Gastroesophageal sphincter (tissue), 4 donors: Measurements from ENCODE around the gene ZNF681. TPM values are rescaled to one million over a fixed set of nuclear protein-coding genes. Genes with fewer than 3 reads are reported as not detected.

Experiments
- ATAC-seq: fragments of 150-250 bp; one replicate; pipeline ENCODE4 v1.9.1; 2016; ENCODE audit warnings: mild to moderate bottlenecking, moderate library complexity
- H3K27ac ChIP-seq, 4 donors: fragments of 200-600 bp; sonication (generic) in 3 of 4; 1 replicate in 3 of 4; 2 replicates in 1 of 4; pipeline ENCODE4 v1.5.1; 2016 to 2019
- H3K27me3 ChIP-seq: fragments of 200-600 bp; sonication (generic); one replicate; pipeline ENCODE4 v1.5.1; 2019
- H3K36me3 ChIP-seq, 2 donors: fragments of 200-600 bp; sonication (generic); one replicate each; pipeline ENCODE4 v1.5.1; 2019; ENCODE audit warnings: control low read depth in 1 of 2
- H3K4me1 ChIP-seq, 3 donors: fragments of 200-600 bp; sonication (generic); 1 replicate in 2 of 3; 2 replicates in 1 of 3; pipeline ENCODE4 v1.5.1; 2016 to 2019; ENCODE audit warnings: control low read depth in 2 of 3
- H3K4me3 ChIP-seq, 2 donors: fragments of 200-600 bp; sonication (generic); one replicate each; pipeline ENCODE4 v1.5.1; 2019; ENCODE audit warnings: mild to moderate bottlenecking in 1 of 2, moderate library complexity in 1 of 2
- H3K9me3 ChIP-seq, 3 donors: fragments of 200-600 bp; sonication (generic); one replicate each; pipeline ENCODE4 v1.5.1; 2017 to 2019; ENCODE audit warnings: control low read depth in 2 of 3
- CTCF ChIP-seq, 4 experiments: fragments of 200-600 bp in 2 of 4; fragments of 450-650 bp in 2 of 4; sonication (generic) in 1 of 4; IDR thresholded peaks; one replicate each; pipeline ENCODE4 v1.5.1; 2017 to 2019; ENCODE audit warnings: antibody characterized with exemption in 4 of 4, mild to moderate bottlenecking in 2 of 4, moderate library complexity in 2 of 4
- EP300 ChIP-seq: sonication (generic); formaldehyde crosslinking; IDR thresholded peaks from one replicate; pipeline ENCODE4 v1.6.1; 2017; ENCODE audit warnings: antibody characterized with exemption, mild to moderate bottlenecking
- POLR2A ChIP-seq, 2 donors: fragments of 450-650 bp; IDR thresholded peaks; one replicate each; pipeline ENCODE4 v1.6.1; 2017; ENCODE audit warnings: antibody characterized with exemption in 2 of 2, mild to moderate bottlenecking in 2 of 2, moderate library complexity in 1 of 2
- POLR2AphosphoS5 ChIP-seq: sonication (generic); formaldehyde crosslinking; IDR thresholded peaks from one replicate; pipeline ENCODE4 v1.6.1; 2017; ENCODE audit warnings: antibody characterized with exemption
- WGBS, 2 donors: methylation state at CpG; one replicate each; pipeline ENCODE4 v1.1.5; 2018; ENCODE audit warnings: low coverage in 1 of 2; 5-methylcytosine and 5-hydroxymethylcytosine counted together
- total RNA-seq, 4 donors: library from RNA; depleted of rRNA; stranded (reverse); fragments of >200 nt; gene quantifications; one replicate each; pipeline ENCODE4 v1.1.0, GENCODE V29; 2016

ZNF681 gene
- total RNA-seq, 4 donors from 2014 or later: 0.78 to 1.7 (median 0.92) TPM

- H3K36me3 ChIP-seq: no peaks in the 10 kb centered on the region
- no peaks in the 10 kb centered on the region for H3K27me3 ChIP-seq
- H3K4me3 ChIP-seq: no peak overlapping the region
- 67 to 100% methylated on average over 1 of the region's 1 CpG for WGBS, 2 donors
- H3K27ac ChIP-seq: no peak overlapping the region
- no peaks in the 10 kb centered on the region for H3K4me1 ChIP-seq
- H3K9me3 ChIP-seq: no peaks in the 10 kb centered on the region
- no peak for ATAC-seq
- TF ChIP-seq POLR2A (IDR thresholded peaks at IDR 0.05): no peak
- no peak for TF ChIP-seq CTCF (IDR thresholded peaks at IDR 0.05)
- TF ChIP-seq POLR2AphosphoS5: no peak
- TF ChIP-seq EP300: no peak
Measured at GRCh38 chr19:23770672-23771250, 12.1 kb upstream of the ZNF681 start.

- H3K4me3 ChIP-seq: no peak overlapping the region
- no peak for ATAC-seq
- no peak for TF ChIP-seq POLR2A (IDR thresholded peaks at IDR 0.05)
- TF ChIP-seq POLR2AphosphoS5: no peak
- TF ChIP-seq CTCF (IDR thresholded peaks at IDR 0.05): no peak
- no peak for TF ChIP-seq EP300
- H3K9me3 ChIP-seq: no peaks in the 10 kb centered on the region
- WGBS, 2 donors: 91 to 100% methylated on average over 3 of the region's 3 CpGs
- H3K27ac ChIP-seq: no peak overlapping the region
- H3K36me3 ChIP-seq: no peaks in the 10 kb centered on the region
- H3K4me1 ChIP-seq: no peaks in the 10 kb centered on the region
- no peaks in the 10 kb centered on the region for H3K27me3 ChIP-seq
Measured at GRCh38 chr19:23769691-23770468, 11.2 kb upstream of the ZNF681 start.

- TF ChIP-seq POLR2AphosphoS5: no peak
- no peak for TF ChIP-seq EP300
- no peak for TF ChIP-seq CTCF (IDR thresholded peaks at IDR 0.05)
- TF ChIP-seq POLR2A (IDR thresholded peaks at IDR 0.05): no peak
- no peaks in the 10 kb centered on the region for H3K9me3 ChIP-seq
- H3K27me3 ChIP-seq: no peaks in the 10 kb centered on the region
- no peaks in the 10 kb centered on the region for H3K36me3 ChIP-seq
- ATAC-seq: no peak
- H3K4me1 ChIP-seq: peaks cover 0 to 10% (median 0%) of the 10 kb centered on the region in 3 donors
- 100% methylated on average over 4 of the region's 13 CpGs; no CpG with 5 or more reads in 1 of the 2 donors for WGBS, 2 donors
- no peak overlapping the region for H3K4me3 ChIP-seq
- no peak overlapping the region for H3K27ac ChIP-seq
Measured at GRCh38 chr19:23766951-23767350, 8.3 kb upstream of the ZNF681 start.

- H3K36me3 ChIP-seq: no peaks in the 10 kb centered on the region
- H3K27me3 ChIP-seq: no peaks in the 10 kb centered on the region
- H3K27ac ChIP-seq: no peak overlapping the region
- no peak overlapping the region for H3K4me3 ChIP-seq
- no peak for ATAC-seq
- 92 to 96% methylated on average over 2 to 3 of the region's 3 CpGs for WGBS, 2 donors
- no peaks in the 10 kb centered on the region for H3K9me3 ChIP-seq
- TF ChIP-seq POLR2AphosphoS5: no peak
- TF ChIP-seq EP300: no peak
- no peak for TF ChIP-seq CTCF (IDR thresholded peaks at IDR 0.05)
- no peak for TF ChIP-seq POLR2A (IDR thresholded peaks at IDR 0.05)
- peaks cover 0 to 10% (median 0%) of the 10 kb centered on the region in 3 donors for H3K4me1 ChIP-seq
Measured at GRCh38 chr19:23764781-23765180, 6.1 kb upstream of the ZNF681 start.
